Pancreas (tissue), 10 donors: ENCODE results near the gene GGCT. TPM values are rescaled to one million over a fixed set of nuclear protein-coding genes. Genes with fewer than 3 reads are reported as not detected.

Source experiments
- ATAC-seq, 4 donors: fragments of 200-7000 bp; cut with Tn5 transposase; one replicate each; pipeline versions ENCODE4 v1.8.0 to v1.9.1; 2020; ENCODE audit warnings: mild to moderate bottlenecking in 4 of 4, moderate library complexity in 4 of 4
- DNase-seq, 6 donors: peaks; one replicate each; pipeline ENCODE4 v3.0.0-alpha.2; 2020
- FAIRE-seq: peaks from 2 replicates; lab custom pipeline; 2012; peaks lifted over from hg19 to GRCh38; lab: Jason Lieb, UNC
- H3K27ac ChIP-seq, 4 donors: fragments of 200-600 bp; sonication (generic); 1 replicate in 3 of 4; 2 replicates in 1 of 4; pipeline versions ENCODE4 v1.5.0 to v1.8.0; 2020
- H3K27me3 ChIP-seq, 4 donors: fragments of 200-600 bp; one replicate each; pipeline ENCODE4 v1.8.0; 2021
- H3K36me3 ChIP-seq, 3 donors: fragments of 200-600 bp; sonication (generic) in 1 of 3; one replicate each; pipeline versions ENCODE4 v1.5.0 to v1.8.0; 2020 to 2021
- H3K4me1 ChIP-seq, 3 donors: fragments of 200-600 bp; one replicate each; pipeline ENCODE4 v1.8.0; 2021
- H3K4me3 ChIP-seq, 4 donors: fragments of 200-600 bp; sonication (generic) in 2 of 4; one replicate each; pipeline versions ENCODE4 v1.5.0 to v1.8.0; 2020 to 2021
- H3K9me3 ChIP-seq, 4 donors: fragments of 200-600 bp; one replicate each; pipeline ENCODE4 v1.8.0; 2021
- WGBS, 2 donors: extraction: QIAGEN DNeasy Blood & Tissue Kit; methylation state at CpG; one replicate each; pipeline ENCODE4 v1.1.7; 2013; 5-methylcytosine and 5-hydroxymethylcytosine counted together
- intact Hi-C, 3 donors: fragments of 100-400 bp; cut with DNase I; formaldehyde crosslinking; loops; one replicate each; pipeline versions ENCODE4 v1.11.1 to v1.14.2; 2022
- polyA plus RNA-seq, 2 donors: library from polyadenylated mRNA; stranded (reverse); fragments of 200-250 nt; gene quantifications; one replicate each; pipeline ENCODE4 v1.2.3, GENCODE V29; 2013
- total RNA-seq, 6 donors: library from RNA; stranded (reverse); fragmentation: NEBNext Ultra II Directional in 4 of 6; extraction: Animal tissue kit (Norgen Biotek cat#: 25700) in 4 of 6; gene quantifications; one replicate each; pipeline versions ENCODE4 v1.2.1 to v1.2.4, GENCODE V29; 2021 to 2023
- TF ChIP-seq, protein P1 (sequence below), 4 donors: fragments of 200-600 bp; sonication (generic) in 3 of 4; IDR thresholded peaks; one replicate each; pipeline versions ENCODE4 v1.5.0 to v1.8.0; 2021; ENCODE audit warnings: antibody characterized with exemption in 4 of 4
- donor health status: healthy with polysubstance abuse.
- donor health status: DM: no; HTN: no; CAD: no; lungs with moderate emphysema.
- donor health status: DM: no; HTN: no; CAD: no.
- donor health status: control.
- donor health status: control.
- donor health status: Bipolar disorder and iron deficiency.
- donor health status: DM: yes; HTN: yes; CAD: no.
- donor health status: DM: no; HTN: no; CAD: no.
- donor health status: DM: no; HTN: no; CAD: no.
- donor health status: DM: yes; HTN: yes; CAD: no.

Gene GGCT
- total and polyA plus RNA-seq, 8 donors = 9.6 to 30.3 (median 17.0) TPM

DNA sequence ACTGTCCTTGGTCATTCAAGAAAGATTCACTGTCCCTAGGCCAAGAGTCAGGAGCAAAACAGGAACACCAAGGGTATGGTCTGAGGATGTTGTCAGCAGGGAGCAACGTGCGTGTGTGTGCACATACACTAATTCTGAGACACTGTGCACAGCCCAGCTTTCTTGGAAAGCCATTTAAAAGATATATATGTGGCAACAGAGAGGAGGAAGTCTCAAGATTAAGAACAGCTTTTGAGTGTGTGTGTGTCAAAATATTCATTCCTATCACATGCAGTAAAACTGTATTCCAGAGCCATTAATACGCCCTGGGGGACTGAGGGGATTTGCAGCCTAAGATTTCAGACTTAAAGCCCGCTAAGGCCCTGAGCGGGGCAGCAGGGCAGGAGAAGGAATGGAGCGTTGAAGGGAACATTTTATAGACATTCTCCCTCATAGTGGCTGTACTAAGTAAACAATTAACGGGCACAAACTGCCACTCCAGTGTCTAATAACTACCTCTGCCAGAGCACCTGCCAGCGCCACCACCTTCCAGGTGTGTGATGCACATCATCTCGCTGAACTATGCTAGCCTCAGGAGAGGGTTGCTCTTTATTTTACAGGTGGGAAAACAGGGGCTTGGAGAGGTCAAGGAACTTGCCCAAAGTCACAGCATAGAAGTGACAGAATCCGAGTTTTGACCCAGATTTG is 28.0 kb downstream of the GGCT start:
- H3K4me3 ChIP-seq = no peak overlapping the region
- peaks cover 0 to 6% (median 4%) of the 10 kb centered on the region in 3 donors for H3K4me1 ChIP-seq
- H3K36me3 ChIP-seq = no peaks in the 10 kb centered on the region
- 66 to 72% methylated on average over 10 of the region's 10 CpGs for WGBS, 2 donors
- no peak for ATAC-seq
- FAIRE-seq = no peak
- no peak overlapping the region for H3K27ac ChIP-seq
- DNase-seq = no peak
- TF ChIP-seq, protein P1, sequence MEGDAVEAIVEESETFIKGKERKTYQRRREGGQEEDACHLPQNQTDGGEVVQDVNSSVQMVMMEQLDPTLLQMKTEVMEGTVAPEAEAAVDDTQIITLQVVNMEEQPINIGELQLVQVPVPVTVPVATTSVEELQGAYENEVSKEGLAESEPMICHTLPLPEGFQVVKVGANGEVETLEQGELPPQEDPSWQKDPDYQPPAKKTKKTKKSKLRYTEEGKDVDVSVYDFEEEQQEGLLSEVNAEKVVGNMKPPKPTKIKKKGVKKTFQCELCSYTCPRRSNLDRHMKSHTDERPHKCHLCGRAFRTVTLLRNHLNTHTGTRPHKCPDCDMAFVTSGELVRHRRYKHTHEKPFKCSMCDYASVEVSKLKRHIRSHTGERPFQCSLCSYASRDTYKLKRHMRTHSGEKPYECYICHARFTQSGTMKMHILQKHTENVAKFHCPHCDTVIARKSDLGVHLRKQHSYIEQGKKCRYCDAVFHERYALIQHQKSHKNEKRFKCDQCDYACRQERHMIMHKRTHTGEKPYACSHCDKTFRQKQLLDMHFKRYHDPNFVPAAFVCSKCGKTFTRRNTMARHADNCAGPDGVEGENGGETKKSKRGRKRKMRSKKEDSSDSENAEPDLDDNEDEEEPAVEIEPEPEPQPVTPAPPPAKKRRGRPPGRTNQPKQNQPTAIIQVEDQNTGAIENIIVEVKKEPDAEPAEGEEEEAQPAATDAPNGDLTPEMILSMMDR (IDR thresholded peaks at IDR 0.05) = no peak
- H3K9me3 ChIP-seq = no peaks in the 10 kb centered on the region
- intact Hi-C loops = no loop called here
- no peaks in the 10 kb centered on the region for H3K27me3 ChIP-seq

GRCh38 chr7:30475580-30475979 is 29.0 kb downstream of the GGCT start:
- TF ChIP-seq, protein P1 (IDR thresholded peaks at IDR 0.05) = no peak
- Histone ChIP-seq H3K27me3 (no peaks in the 10 kb centered on the region), H3K36me3 (no peaks in the 10 kb centered on the region), H3K4me1 (peaks cover 0 to 10% (median 9%) of the 10 kb centered on the region in 3 donors), H3K9me3 (no peaks in the 10 kb centered on the region), H3K4me3 (no peak overlapping the region), H3K27ac (no peak overlapping the region)
- FAIRE-seq (no peak), DNase-seq (no peak), ATAC-seq (no peak)
- intact Hi-C loops = no loop called here
- WGBS, 2 donors = 43 to 45% methylated on average over 6 of the region's 6 CpGs

GRCh38 chr7:30474893-30475292 is 29.7 kb downstream of the GGCT start:
- FAIRE-seq (no peak), DNase-seq (no peak), ATAC-seq (no peak)
- no peaks in the 10 kb centered on the region for H3K9me3 ChIP-seq
- intact Hi-C loops = no loop called here
- 75 to 78% methylated on average over 2 of the region's 2 CpGs for WGBS, 2 donors
- H3K4me3 ChIP-seq = no peak overlapping the region
- H3K27ac ChIP-seq = no peak overlapping the region
- H3K36me3 ChIP-seq = no peaks in the 10 kb centered on the region
- TF ChIP-seq, protein P1 (IDR thresholded peaks at IDR 0.05) = no peak
- peaks cover 3 to 17% (median 14%) of the 10 kb centered on the region in 3 donors for H3K4me1 ChIP-seq
- no peaks in the 10 kb centered on the region for H3K27me3 ChIP-seq

GRCh38 chr7:30474485-30474884 is 30.1 kb downstream of the GGCT start:
- Histone ChIP-seq H3K9me3 (no peaks in the 10 kb centered on the region), H3K27ac (peak overlapping the region in 1 of 4 donors; percentile 5), H3K27me3 (no peaks in the 10 kb centered on the region), H3K4me3 (no peak overlapping the region), H3K36me3 (no peaks in the 10 kb centered on the region), H3K4me1 (peaks cover 5 to 21% (median 17%) of the 10 kb centered on the region in 3 donors)
- no peak for FAIRE-seq
- DNase-seq = no peak
- intact Hi-C loops = no loop called here
- 92 to 97% methylated on average over 10 of the region's 10 CpGs for WGBS, 2 donors
- no peak for ATAC-seq
- TF ChIP-seq, protein P1 (IDR thresholded peaks at IDR 0.05) = no peak

- Histone ChIP-seq H3K27me3 (no peaks in the 10 kb centered on the region), H3K4me1 (peaks cover 5 to 22% (median 13%) of the 10 kb centered on the region in 3 donors), H3K9me3 (no peaks in the 10 kb centered on the region), H3K27ac (peak overlapping the region in 1 of 4 donors; percentile 5), H3K36me3 (no peaks in the 10 kb centered on the region), H3K4me3 (no peak overlapping the region)
- DNase-seq = no peak
- no peak for FAIRE-seq
- WGBS, 2 donors = 86 to 96% methylated on average over 1 of the region's 1 CpG
- ATAC-seq = no peak
- TF ChIP-seq, protein P1 (IDR thresholded peaks at IDR 0.05) = no peak
- intact Hi-C loops = no loop called here
These were observed 30.7 kb downstream of the GGCT start for GRCh38 chr7:30473903-30474302.
